ENCODE data around the gene TNPO1.

Gene TNPO1

DNA sequence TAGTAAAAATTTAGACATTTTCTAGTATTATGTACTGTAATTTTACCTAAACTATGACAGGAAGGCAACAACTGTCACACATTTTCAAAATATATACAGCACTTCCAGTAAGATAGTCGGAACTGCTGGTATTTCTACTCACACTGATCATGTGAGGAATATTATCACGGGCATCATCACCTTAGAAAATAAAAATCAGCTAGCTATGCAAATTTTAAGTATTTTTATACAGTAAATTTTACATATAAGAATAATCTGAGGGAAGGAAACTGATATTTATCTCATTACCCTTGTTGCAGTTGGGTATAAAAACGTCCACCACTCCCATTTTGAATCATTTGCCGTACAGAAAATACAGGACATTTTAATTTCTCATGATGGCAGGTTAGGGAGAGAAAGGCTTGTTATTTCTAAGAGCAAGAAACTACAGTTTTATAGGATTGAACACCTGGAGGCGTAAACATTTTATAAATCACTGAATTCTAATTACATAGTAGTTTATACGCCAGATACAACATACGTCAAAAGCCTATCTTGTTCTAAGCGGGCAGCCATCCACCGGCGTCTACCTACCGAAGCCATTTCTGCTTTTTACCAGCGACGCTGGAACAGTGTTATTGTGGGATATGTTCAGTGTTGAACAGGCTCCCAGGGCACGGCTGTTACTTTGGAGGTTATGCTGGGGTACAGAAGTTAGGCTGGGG, 729 bp upstream of the TNPO1 start:
- Histone ChIP-seq H3K27ac (ENCODE audit: low read length) (no peak overlapping the region), H3K27me3 (ENCODE audit: insufficient read depth, low read length, poor library complexity) (peaks cover 46% of the 10 kb centered on the region), H3K4me1 (ENCODE audit: insufficient read depth, low read length) (peaks cover 26% of the 10 kb centered on the region), H3K4me3 (ENCODE audit: low read depth in 1 of 2, low read length in 2 of 2) (peak overlapping the region; percentile 56 to 89; a peak in 3 of 4 replicates), H3K9me3 (ENCODE audit: insufficient read depth, low read length, severe bottlenecking) (no peaks in the 10 kb centered on the region), H4K20me1 (ENCODE audit: insufficient read depth, low read length) (no peaks in the 10 kb centered on the region), H3K79me2 (ENCODE audit: insufficient read depth, low read length) (no peaks in the 10 kb centered on the region; the same call in 1 of the 2 replicates), H3K36me3 (ENCODE audit: insufficient read depth, low read length) (no peaks in the 10 kb centered on the region), H3K9ac (ENCODE audit: low read depth, low read length) (peak overlapping the region; percentile 72), H2AFZ (ENCODE audit: low read depth, low read length) (peak overlapping the region; percentile 89), H3K4me2 (ENCODE audit: insufficient read depth, low read length) (peak overlapping the region; percentile 80)
- DNase-seq (no peak), ATAC-seq (ENCODE audit: insufficient read depth, low read depth) (no peak)
- no peak for TF ChIP-seq CTCF (IDR thresholded peaks at IDR 0.05; ENCODE audit: borderline replicate concordance, extremely low read depth, low read length, poor library complexity, severe bottlenecking)
- TF ChIP-seq EZH2 (IDR thresholded peaks at IDR 0.05; ENCODE audit: borderline replicate concordance, low read depth, low read length, severe bottlenecking), result no peak

GRCh38 chr5:72817076-72817481, 618 bp downstream of the TNPO1 start:
- peak; percentile 13 for DNase-seq
- Histone ChIP-seq H3K36me3 (ENCODE audit: insufficient read depth, low read length) (no peaks in the 10 kb centered on the region), H3K27me3 (ENCODE audit: insufficient read depth, low read length, poor library complexity) (peaks cover 41% of the 10 kb centered on the region), H3K4me3 (ENCODE audit: low read depth in 1 of 2, low read length in 2 of 2) (peak overlapping the region; percentile 56 to 89), H3K9me3 (ENCODE audit: insufficient read depth, low read length, severe bottlenecking) (no peaks in the 10 kb centered on the region), H4K20me1 (ENCODE audit: insufficient read depth, low read length) (no peaks in the 10 kb centered on the region), H2AFZ (ENCODE audit: low read depth, low read length) (peak overlapping the region; percentile 89), H3K4me1 (ENCODE audit: insufficient read depth, low read length) (peaks cover 26% of the 10 kb centered on the region), H3K79me2 (ENCODE audit: insufficient read depth, low read length) (no peaks in the 10 kb centered on the region; the same call in 1 of the 2 replicates), H3K9ac (ENCODE audit: low read depth, low read length) (peak overlapping the region; percentile 72), H3K4me2 (ENCODE audit: insufficient read depth, low read length) (peak overlapping the region; percentile 80), H3K27ac (ENCODE audit: low read length) (no peak overlapping the region)
- ATAC-seq (ENCODE audit: insufficient read depth, low read depth), result no peak; the same call in 2 of the 3 replicates
- TF ChIP-seq EZH2 (IDR thresholded peaks at IDR 0.05; ENCODE audit: borderline replicate concordance, low read depth, low read length, severe bottlenecking) (peak; percentile 91), CTCF (IDR thresholded peaks at IDR 0.05; ENCODE audit: borderline replicate concordance, extremely low read depth, low read length, poor library complexity, severe bottlenecking) (no peak)

DNA sequence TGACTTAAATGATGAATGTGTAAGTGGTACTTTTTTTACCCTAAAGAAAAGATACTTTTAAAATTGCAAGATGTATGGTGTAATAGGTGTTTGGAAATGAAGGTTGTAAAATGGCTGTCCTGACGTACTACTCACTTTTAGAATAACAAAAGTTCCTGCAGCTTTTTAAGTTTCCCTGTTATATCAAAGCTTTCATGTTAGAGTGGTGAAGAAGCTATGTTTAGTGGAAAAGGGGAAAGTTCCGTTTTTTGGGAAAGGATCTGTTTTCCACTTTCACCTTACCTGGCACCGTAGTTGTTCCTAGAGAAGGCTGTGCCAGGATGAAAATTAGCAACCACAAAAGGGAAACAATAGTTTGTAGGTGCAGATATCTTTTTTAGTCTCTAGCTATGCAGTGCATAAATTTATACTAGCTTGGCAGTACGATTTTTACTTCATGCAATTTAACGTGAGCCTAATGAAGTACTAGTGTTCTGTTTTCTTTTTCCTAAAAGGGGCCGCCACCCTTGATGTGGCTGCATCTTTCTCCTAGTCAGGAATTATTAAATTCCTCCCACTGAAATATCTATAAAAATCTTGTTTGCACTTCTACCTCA, 1.3 kb downstream of the TNPO1 start:
- TF ChIP-seq EZH2 (IDR thresholded peaks at IDR 0.05; ENCODE audit: borderline replicate concordance, low read depth, low read length, severe bottlenecking) (no peak), CTCF (IDR thresholded peaks at IDR 0.05; ENCODE audit: borderline replicate concordance, extremely low read depth, low read length, poor library complexity, severe bottlenecking) (no peak)
- Histone ChIP-seq H3K27me3 (ENCODE audit: insufficient read depth, low read length, poor library complexity) (peaks cover 35% of the 10 kb centered on the region), H3K4me1 (ENCODE audit: insufficient read depth, low read length) (peaks cover 26% of the 10 kb centered on the region), H3K4me2 (ENCODE audit: insufficient read depth, low read length) (peak overlapping the region; percentile 80), H3K27ac (ENCODE audit: low read length) (no peak overlapping the region), H3K79me2 (ENCODE audit: insufficient read depth, low read length) (no peaks in the 10 kb centered on the region; the same call in 1 of the 2 replicates), H3K9ac (ENCODE audit: low read depth, low read length) (peak overlapping the region; percentile 72), H3K36me3 (ENCODE audit: insufficient read depth, low read length) (no peaks in the 10 kb centered on the region), H4K20me1 (ENCODE audit: insufficient read depth, low read length) (no peaks in the 10 kb centered on the region), H3K4me3 (ENCODE audit: low read depth in 1 of 2, low read length in 2 of 2) (peak overlapping the region; percentile 56 to 89; a peak in 3 of 4 replicates), H3K9me3 (ENCODE audit: insufficient read depth, low read length, severe bottlenecking) (no peaks in the 10 kb centered on the region), H2AFZ (ENCODE audit: low read depth, low read length) (no peak overlapping the region)
- DNase-seq, result no peak
- ATAC-seq (ENCODE audit: insufficient read depth, low read depth), result no peak

All from DND-41 (cell line).